ENCODE data around the gene HCN1. TPM values are rescaled to one million over a fixed set of nuclear protein-coding genes. Genes with fewer than 3 reads are reported as not detected.

The HCN1 gene
- total RNA-seq, 2 donors from 2014 or later: 0.07 to 0.11 TPM

- no peaks in the 10 kb centered on the region for H3K9me3 ChIP-seq
- intact Hi-C loops (cut with DNase I): no loop called here
- H3K4me1 ChIP-seq: no peaks in the 10 kb centered on the region
- H3K27me3 ChIP-seq: no peaks in the 10 kb centered on the region
- TF ChIP-seq, protein P1, sequence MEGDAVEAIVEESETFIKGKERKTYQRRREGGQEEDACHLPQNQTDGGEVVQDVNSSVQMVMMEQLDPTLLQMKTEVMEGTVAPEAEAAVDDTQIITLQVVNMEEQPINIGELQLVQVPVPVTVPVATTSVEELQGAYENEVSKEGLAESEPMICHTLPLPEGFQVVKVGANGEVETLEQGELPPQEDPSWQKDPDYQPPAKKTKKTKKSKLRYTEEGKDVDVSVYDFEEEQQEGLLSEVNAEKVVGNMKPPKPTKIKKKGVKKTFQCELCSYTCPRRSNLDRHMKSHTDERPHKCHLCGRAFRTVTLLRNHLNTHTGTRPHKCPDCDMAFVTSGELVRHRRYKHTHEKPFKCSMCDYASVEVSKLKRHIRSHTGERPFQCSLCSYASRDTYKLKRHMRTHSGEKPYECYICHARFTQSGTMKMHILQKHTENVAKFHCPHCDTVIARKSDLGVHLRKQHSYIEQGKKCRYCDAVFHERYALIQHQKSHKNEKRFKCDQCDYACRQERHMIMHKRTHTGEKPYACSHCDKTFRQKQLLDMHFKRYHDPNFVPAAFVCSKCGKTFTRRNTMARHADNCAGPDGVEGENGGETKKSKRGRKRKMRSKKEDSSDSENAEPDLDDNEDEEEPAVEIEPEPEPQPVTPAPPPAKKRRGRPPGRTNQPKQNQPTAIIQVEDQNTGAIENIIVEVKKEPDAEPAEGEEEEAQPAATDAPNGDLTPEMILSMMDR (IDR thresholded peaks at IDR 0.05): no peak
- no peak overlapping the region for H3K9ac ChIP-seq (ENCODE audit: low read depth in 2 of 2, low read length in 2 of 2)
- DNase-seq: no peak
- no peak overlapping the region for H3K4me3 ChIP-seq
- no peaks in the 10 kb centered on the region for H3K36me3 ChIP-seq
- H3K27ac ChIP-seq: no peak overlapping the region
Measured at GRCh38 chr5:45252978-45253377, 443.2 kb downstream of the HCN1 start.

DNA sequence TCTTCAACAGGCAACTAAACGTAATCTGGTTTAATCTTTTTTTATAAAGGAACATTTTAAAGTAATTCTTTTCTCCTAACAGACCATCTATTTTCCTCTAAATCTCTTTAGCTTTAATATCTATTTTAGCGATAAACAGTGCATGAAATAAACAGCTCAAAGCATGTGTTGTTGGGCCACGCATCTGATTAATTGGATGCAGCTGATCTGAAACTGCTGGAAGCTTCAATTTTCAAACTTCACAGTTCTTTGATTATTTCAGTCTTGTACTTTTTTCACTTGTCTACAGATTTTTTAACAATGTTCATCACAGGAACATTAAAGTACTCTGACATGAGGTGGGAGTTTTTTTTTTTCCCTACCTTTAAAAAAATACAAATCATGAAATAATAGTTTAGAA, 443.6 kb downstream of the HCN1 start:
- no peak overlapping the region for H3K9ac ChIP-seq (ENCODE audit: low read depth in 2 of 2, low read length in 2 of 2)
- H3K9me3 ChIP-seq: no peaks in the 10 kb centered on the region
- no peak overlapping the region for H3K27ac ChIP-seq
- no peak overlapping the region for H3K4me3 ChIP-seq
- H3K27me3 ChIP-seq: no peaks in the 10 kb centered on the region
- no peaks in the 10 kb centered on the region for H3K4me1 ChIP-seq
- TF ChIP-seq, protein P1 (IDR thresholded peaks at IDR 0.05): no peak
- DNase-seq: no peak
- intact Hi-C loops (cut with DNase I): no loop called here
- no peaks in the 10 kb centered on the region for H3K36me3 ChIP-seq

GRCh38 chr5:45225571-45226031, 470.6 kb downstream of the HCN1 start:
- intact Hi-C loops (cut with DNase I): no loop called here
- Histone ChIP-seq H3K4me1 (no peaks in the 10 kb centered on the region), H3K27ac (no peak overlapping the region), H3K4me3 (no peak overlapping the region), H3K36me3 (no peaks in the 10 kb centered on the region), H3K27me3 (no peaks in the 10 kb centered on the region), H3K9me3 (no peaks in the 10 kb centered on the region), H3K9ac (ENCODE audit: low read depth in 2 of 2, low read length in 2 of 2) (no peak overlapping the region)
- no peak for DNase-seq
- TF ChIP-seq, protein P1 (IDR thresholded peaks at IDR 0.05): no peak

GRCh38 chr5:45205403-45205961, 490.7 kb downstream of the HCN1 start:
- H3K27ac ChIP-seq: no peak overlapping the region

More at GRCh38 chr5:45205403-45205961, 490.7 kb downstream of the HCN1 start:
- no peak overlapping the region for H3K9ac ChIP-seq (ENCODE audit: low read depth in 2 of 2, low read length in 2 of 2)
- H3K4me3 ChIP-seq: no peak overlapping the region
- no peaks in the 10 kb centered on the region for H3K27me3 ChIP-seq
- intact Hi-C loops (cut with DNase I): no loop called here
- H3K9me3 ChIP-seq: no peaks in the 10 kb centered on the region
- TF ChIP-seq, protein P1 (IDR thresholded peaks at IDR 0.05): no peak
- H3K36me3 ChIP-seq: no peaks in the 10 kb centered on the region
- DNase-seq: no peak
- no peaks in the 10 kb centered on the region for H3K4me1 ChIP-seq
